ENCODE results near the gene KCP. TPM values are rescaled to one million over a fixed set of nuclear protein-coding genes. Genes with fewer than 3 reads are reported as not detected.
A peak's percentile ranks its signal among the peaks of the same experiment; 100 is the strongest.

The KCP gene
- total and polyA plus RNA-seq, 5 donors, result 0.23 to 0.36 (median 0.25) TPM

- H3K9me3 ChIP-seq (ENCODE audit: control insufficient read depth, low read length), result no peaks in the 10 kb centered on the region
- DNase-seq (peak in 2 of 3 donors; percentile 13 to 46), ATAC-seq (peak; percentile 12 to 13)
- H3K27me3 ChIP-seq (ENCODE audit: control insufficient read depth, insufficient read depth), result no peaks in the 10 kb centered on the region
- H3K4me3 ChIP-seq (ENCODE audit: low read length), result peak overlapping the region; percentile 5
- intact Hi-C loops (cut with DNase I), result loop anchor here in 1 of 4 donors (10.0 kb wide), 1 partner anchor 203 kb away; no protein-coding TSS in a partner anchor
- H3K4me1 ChIP-seq (ENCODE audit: control insufficient read depth, insufficient read depth, low read length), result no peaks in the 10 kb centered on the region
- no peak overlapping the region for H3K27ac ChIP-seq (ENCODE audit: low read length)
- WGBS, result 32% methylated on average over 41 of the region's 41 CpGs
These were observed 19.2 kb downstream of the KCP start for GRCh38 chr7:128891110-128891941.

- WGBS, result 25% methylated on average over 67 of the region's 67 CpGs
These were observed 20.0 kb downstream of the KCP start for GRCh38 chr7:128890306-128891109.

GRCh38 chr7:128889121-128889520 is 21.4 kb downstream of the KCP start:
- Histone ChIP-seq H3K27ac (ENCODE audit: low read length) (no peak overlapping the region), H3K27me3 (ENCODE audit: control insufficient read depth, insufficient read depth) (no peaks in the 10 kb centered on the region), H3K4me3 (ENCODE audit: low read length) (no peak overlapping the region), H3K4me1 (ENCODE audit: control insufficient read depth, insufficient read depth, low read length) (no peaks in the 10 kb centered on the region), H3K9me3 (ENCODE audit: control insufficient read depth, low read length) (no peaks in the 10 kb centered on the region)
- intact Hi-C loops (cut with DNase I), result loop anchor here in 2 of 4 donors (10.0 kb wide), 1 partner anchor 284 kb away; no protein-coding TSS in a partner anchor
- DNase-seq (peak in 1 of 3 donors; percentile 21), ATAC-seq (no peak)
- WGBS, result 62% methylated on average over 8 of the region's 8 CpGs

More at GRCh38 chr7:128890306-128891109, 20.0 kb downstream of the KCP start:
- no peak overlapping the region for H3K27ac ChIP-seq (ENCODE audit: low read length)
- ATAC-seq (peak; percentile 22 to 66), DNase-seq (peak; percentile 66 to 77 (median 75))
- H3K27me3 ChIP-seq (ENCODE audit: control insufficient read depth, insufficient read depth), result no peaks in the 10 kb centered on the region
- peak overlapping the region; percentile 5 for H3K4me3 ChIP-seq (ENCODE audit: low read length)
- H3K4me1 ChIP-seq (ENCODE audit: control insufficient read depth, insufficient read depth, low read length), result no peaks in the 10 kb centered on the region
- H3K9me3 ChIP-seq (ENCODE audit: control insufficient read depth, low read length), result no peaks in the 10 kb centered on the region
- intact Hi-C loops (cut with DNase I), result loop anchor here in 1 of 4 donors (10.0 kb wide), 1 partner anchor 204 kb away; no protein-coding TSS in a partner anchor

- H3K4me1 ChIP-seq (ENCODE audit: control insufficient read depth, insufficient read depth, low read length), result no peaks in the 10 kb centered on the region
- DNase-seq, result no peak
- no peaks in the 10 kb centered on the region for H3K27me3 ChIP-seq (ENCODE audit: control insufficient read depth, insufficient read depth)
- 79% methylated on average over 11 of the region's 11 CpGs for WGBS
- H3K4me3 ChIP-seq (ENCODE audit: low read length), result no peak overlapping the region
- H3K27ac ChIP-seq (ENCODE audit: low read length), result no peak overlapping the region
- no peak for ATAC-seq
- no peaks in the 10 kb centered on the region for H3K9me3 ChIP-seq (ENCODE audit: control insufficient read depth, low read length)
- intact Hi-C loops (cut with DNase I), result loop anchor here in 2 of 4 donors (10.0 kb wide), 1 partner anchor 284 kb away; no protein-coding TSS in a partner anchor
These were observed 21.8 kb downstream of the KCP start for GRCh38 chr7:128888756-128889095.

- 83% methylated on average over 7 of the region's 7 CpGs for WGBS
These were observed 22.3 kb downstream of the KCP start for GRCh38 chr7:128888039-128888755.

GRCh38 chr7:128887169-128888038 is 23.1 kb downstream of the KCP start:
- no peak for ATAC-seq
- Histone ChIP-seq H3K27ac (ENCODE audit: low read length) (no peak overlapping the region), H3K4me1 (ENCODE audit: control insufficient read depth, insufficient read depth, low read length) (no peaks in the 10 kb centered on the region), H3K27me3 (ENCODE audit: control insufficient read depth, insufficient read depth) (no peaks in the 10 kb centered on the region), H3K4me3 (ENCODE audit: low read length) (no peak overlapping the region), H3K9me3 (ENCODE audit: control insufficient read depth, low read length) (no peaks in the 10 kb centered on the region)
- peak in 1 of 3 donors; percentile 8 for DNase-seq
- intact Hi-C loops (cut with DNase I), result loop anchor here in 2 of 4 donors (10.0 kb wide), 1 partner anchor 283 kb away; no protein-coding TSS in a partner anchor
- WGBS, result 90% methylated on average over 7 of the region's 7 CpGs

More at GRCh38 chr7:128888039-128888755, 22.3 kb downstream of the KCP start:
- Histone ChIP-seq H3K27me3 (ENCODE audit: control insufficient read depth, insufficient read depth) (no peaks in the 10 kb centered on the region), H3K27ac (ENCODE audit: low read length) (no peak overlapping the region), H3K9me3 (ENCODE audit: control insufficient read depth, low read length) (no peaks in the 10 kb centered on the region), H3K4me1 (ENCODE audit: control insufficient read depth, insufficient read depth, low read length) (no peaks in the 10 kb centered on the region), H3K4me3 (ENCODE audit: low read length) (no peak overlapping the region)
- intact Hi-C loops (cut with DNase I), result loop anchor here in 2 of 4 donors (10.0 kb wide), 1 partner anchor 283 kb away; no protein-coding TSS in a partner anchor
- peak in 1 of 3 donors; percentile 7 for DNase-seq
- ATAC-seq, result no peak

GRCh38 chr7:128886391-128887168 is 23.9 kb downstream of the KCP start:
- ATAC-seq, result no peak
- intact Hi-C loops (cut with DNase I), result loop anchor here in 2 of 4 donors (10.0 kb wide), 1 partner anchor 282 kb away; no protein-coding TSS in a partner anchor
- Histone ChIP-seq H3K27me3 (ENCODE audit: control insufficient read depth, insufficient read depth) (no peaks in the 10 kb centered on the region), H3K4me1 (ENCODE audit: control insufficient read depth, insufficient read depth, low read length) (no peaks in the 10 kb centered on the region), H3K27ac (ENCODE audit: low read length) (no peak overlapping the region), H3K4me3 (ENCODE audit: low read length) (no peak overlapping the region), H3K9me3 (ENCODE audit: control insufficient read depth, low read length) (no peaks in the 10 kb centered on the region)
- 59% methylated on average over 14 of the region's 14 CpGs for WGBS
- DNase-seq, result peak in 1 of 3 donors; percentile 55

- WGBS, result 85% methylated on average over 10 of the region's 10 CpGs
- peak in 1 of 3 donors; percentile 33 for DNase-seq
- Histone ChIP-seq H3K27ac (ENCODE audit: low read length) (no peak overlapping the region), H3K9me3 (ENCODE audit: control insufficient read depth, low read length) (no peaks in the 10 kb centered on the region), H3K4me1 (ENCODE audit: control insufficient read depth, insufficient read depth, low read length) (no peaks in the 10 kb centered on the region), H3K27me3 (ENCODE audit: control insufficient read depth, insufficient read depth) (no peaks in the 10 kb centered on the region), H3K4me3 (ENCODE audit: low read length) (no peak overlapping the region)
- no peak for ATAC-seq
- intact Hi-C loops (cut with DNase I), result loop anchor here in 2 of 4 donors (10.0 kb wide), 1 partner anchor 281 kb away; no protein-coding TSS in a partner anchor
These were observed 24.9 kb downstream of the KCP start for GRCh38 chr7:128885370-128886187.
